Thoracic aorta (tissue), 2 donors: Measurements from ENCODE around the gene NFIA. TPM values are rescaled to one million over a fixed set of nuclear protein-coding genes. Genes with fewer than 3 reads are reported as not detected.

Source experiments
- ATAC-seq: fragments of 150-250 bp; one replicate; pipeline ENCODE4 v1.8.0; 2017; ENCODE audit warnings: low read depth; ENCODE audit not compliant: insufficient number of reproducible peaks, low FRiP score
- DNase-seq: peaks from one replicate; pipeline ENCODE4 v3.0.0-alpha.2; 2020; ENCODE audit warnings: low spot score
- H3K27ac ChIP-seq, 2 donors: fragments of 200-600 bp; sonication (generic); 1 replicate in 1 of 2; 2 replicates in 1 of 2; pipeline ENCODE4 v1.5.1; 2016; ENCODE audit warnings: mild to moderate bottlenecking in 2 of 2, moderate library complexity in 2 of 2
- H3K27me3 ChIP-seq: fragments of 200-600 bp; sonication (generic); replicated peaks from 2 replicates; pipeline ENCODE4 v1.6.0; 2016; ENCODE audit warnings: mild to moderate bottlenecking; ENCODE audit not compliant: insufficient read depth
- H3K36me3 ChIP-seq: fragments of 200-600 bp; sonication (generic); one replicate; pipeline ENCODE4 v1.5.1; 2016
- H3K4me1 ChIP-seq, 2 donors: fragments of 200-600 bp; sonication (generic); 1 replicate in 1 of 2; 2 replicates in 1 of 2; pipeline versions ENCODE4 v1.5.1 to v1.6.0; 2016; ENCODE audit warnings: low read depth in 2 of 2, mild to moderate bottlenecking in 1 of 2; ENCODE audit not compliant: control insufficient read depth in 1 of 2
- H3K4me3 ChIP-seq: fragments of 200-600 bp; sonication (generic); 2 replicates; pipeline ENCODE4 v1.5.1; 2016; ENCODE audit warnings: mild to moderate bottlenecking
- H3K9me3 ChIP-seq: fragments of 200-600 bp; sonication (generic); 2 replicates; pipeline ENCODE4 v1.5.1; 2016
- total RNA-seq, 2 donors: library from RNA; depleted of rRNA; stranded (reverse); fragments of >200 nt; gene quantifications; one replicate each; pipeline versions ENCODE4 v1.1.0 to v1.2.3, GENCODE V29; 2016
- TF ChIP-seq, protein P1 (sequence below): fragments of 200-600 bp; sonication (generic); IDR thresholded peaks from one replicate; pipeline ENCODE4 v1.5.1; 2019; ENCODE audit warnings: antibody characterized with exemption

The NFIA gene
- total RNA-seq, 2 donors from 2014 or later, result 99.8 to 118 TPM

- H3K27me3 ChIP-seq, result no peaks in the 10 kb centered on the region
- TF ChIP-seq, protein P1, sequence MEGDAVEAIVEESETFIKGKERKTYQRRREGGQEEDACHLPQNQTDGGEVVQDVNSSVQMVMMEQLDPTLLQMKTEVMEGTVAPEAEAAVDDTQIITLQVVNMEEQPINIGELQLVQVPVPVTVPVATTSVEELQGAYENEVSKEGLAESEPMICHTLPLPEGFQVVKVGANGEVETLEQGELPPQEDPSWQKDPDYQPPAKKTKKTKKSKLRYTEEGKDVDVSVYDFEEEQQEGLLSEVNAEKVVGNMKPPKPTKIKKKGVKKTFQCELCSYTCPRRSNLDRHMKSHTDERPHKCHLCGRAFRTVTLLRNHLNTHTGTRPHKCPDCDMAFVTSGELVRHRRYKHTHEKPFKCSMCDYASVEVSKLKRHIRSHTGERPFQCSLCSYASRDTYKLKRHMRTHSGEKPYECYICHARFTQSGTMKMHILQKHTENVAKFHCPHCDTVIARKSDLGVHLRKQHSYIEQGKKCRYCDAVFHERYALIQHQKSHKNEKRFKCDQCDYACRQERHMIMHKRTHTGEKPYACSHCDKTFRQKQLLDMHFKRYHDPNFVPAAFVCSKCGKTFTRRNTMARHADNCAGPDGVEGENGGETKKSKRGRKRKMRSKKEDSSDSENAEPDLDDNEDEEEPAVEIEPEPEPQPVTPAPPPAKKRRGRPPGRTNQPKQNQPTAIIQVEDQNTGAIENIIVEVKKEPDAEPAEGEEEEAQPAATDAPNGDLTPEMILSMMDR, result no peak
- ATAC-seq, result no peak
- peaks cover 25 to 76% of the 10 kb centered on the region in 2 donors for H3K4me1 ChIP-seq
- H3K27ac ChIP-seq, result peak overlapping the region; percentile 24 to 39
- no peaks in the 10 kb centered on the region for H3K9me3 ChIP-seq
- H3K36me3 ChIP-seq, result no peaks in the 10 kb centered on the region
- no peak for DNase-seq
- no peak overlapping the region for H3K4me3 ChIP-seq
Measured at GRCh38 chr1:61163355-61163754, 81.0 kb downstream of the NFIA start.

DNA sequence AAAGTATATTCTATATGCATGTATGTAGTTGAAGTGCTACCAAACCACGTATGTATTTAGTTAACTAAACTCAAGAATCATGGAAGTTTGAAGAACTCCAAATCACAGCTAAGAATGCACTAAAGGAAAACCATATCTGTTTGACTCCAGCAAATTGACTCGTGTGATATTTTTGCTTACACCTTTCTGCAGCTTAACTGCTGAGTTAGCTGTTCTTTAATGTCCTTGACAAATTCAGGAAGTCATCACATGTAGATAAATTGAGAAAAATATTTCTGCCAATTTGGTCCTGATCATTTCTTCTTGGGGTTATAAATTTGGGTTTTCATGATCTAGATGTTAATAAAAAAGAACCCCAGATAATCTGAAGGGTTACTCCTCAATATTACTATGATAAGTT, 83.0 kb downstream of the NFIA start:
- Histone ChIP-seq H3K9me3 (no peaks in the 10 kb centered on the region), H3K4me3 (no peak overlapping the region), H3K36me3 (no peaks in the 10 kb centered on the region), H3K27ac (peak overlapping the region in 1 of 2 donors; percentile 43), H3K4me1 (peaks cover 32 to 76% of the 10 kb centered on the region in 2 donors), H3K27me3 (no peaks in the 10 kb centered on the region)
- TF ChIP-seq, protein P1, result no peak
- DNase-seq (no peak), ATAC-seq (no peak)

- Histone ChIP-seq H3K4me3 (no peak overlapping the region), H3K27ac (peak overlapping the region; percentile 43 to 45), H3K4me1 (peaks cover 48 to 76% of the 10 kb centered on the region in 2 donors), H3K27me3 (no peaks in the 10 kb centered on the region), H3K9me3 (no peaks in the 10 kb centered on the region), H3K36me3 (no peaks in the 10 kb centered on the region)
- TF ChIP-seq, protein P1, result no peak
- no peak for ATAC-seq
- no peak for DNase-seq
Measured at GRCh38 chr1:61167309-61167708, 84.9 kb downstream of the NFIA start.

GRCh38 chr1:61169045-61169444, 86.7 kb downstream of the NFIA start:
- Histone ChIP-seq H3K4me3 (no peak overlapping the region), H3K9me3 (no peaks in the 10 kb centered on the region), H3K4me1 (peaks cover 47 to 78% of the 10 kb centered on the region in 2 donors), H3K27me3 (no peaks in the 10 kb centered on the region), H3K36me3 (no peaks in the 10 kb centered on the region), H3K27ac (peak overlapping the region; percentile 1 to 2)
- DNase-seq (no peak), ATAC-seq (no peak)
- TF ChIP-seq, protein P1, result no peak

- H3K36me3 ChIP-seq, result no peaks in the 10 kb centered on the region
- ATAC-seq, result no peak
- H3K27me3 ChIP-seq, result no peaks in the 10 kb centered on the region
- DNase-seq, result no peak
- TF ChIP-seq, protein P1, result no peak
- peaks cover 49 to 81% of the 10 kb centered on the region in 2 donors for H3K4me1 ChIP-seq
- H3K27ac ChIP-seq, result peak overlapping the region; percentile 46 to 69
- H3K9me3 ChIP-seq, result no peaks in the 10 kb centered on the region
- no peak overlapping the region for H3K4me3 ChIP-seq
Measured at GRCh38 chr1:61169634-61170033, 87.3 kb downstream of the NFIA start.
